ENCODE measurements around the gene INTS1.

INTS1 gene

GRCh38 chr7:1457949-1458682 lies 46.1 kb downstream of the INTS1 start:
- no peak for DNase-seq (ENCODE audit: extremely low read depth, low read depth)
- TF ChIP-seq CTCF (IDR thresholded peaks at IDR 0.05; ENCODE audit: low read depth, low read length), result no peak

GRCh38 chr7:1457059-1457948 lies 46.9 kb downstream of the INTS1 start:
- DNase-seq (ENCODE audit: extremely low read depth, low read depth), result no peak
- no peak for TF ChIP-seq CTCF (IDR thresholded peaks at IDR 0.05; ENCODE audit: low read depth, low read length)

- TF ChIP-seq CTCF (IDR thresholded peaks at IDR 0.05; ENCODE audit: low read depth, low read length), result no peak
- DNase-seq (ENCODE audit: extremely low read depth, low read depth), result no peak
Observed at GRCh38 chr7:1455955-1456354, 48.2 kb downstream of the INTS1 start.

GRCh38 chr7:1455241-1455939 lies 48.8 kb downstream of the INTS1 start:
- no peak for TF ChIP-seq CTCF (IDR thresholded peaks at IDR 0.05; ENCODE audit: low read depth, low read length)
- no peak for DNase-seq (ENCODE audit: extremely low read depth, low read depth)

- TF ChIP-seq CTCF (IDR thresholded peaks at IDR 0.05; ENCODE audit: low read depth, low read length), result no peak
- DNase-seq (ENCODE audit: extremely low read depth, low read depth), result no peak
Observed at GRCh38 chr7:1454542-1454941, 49.6 kb downstream of the INTS1 start.

- no peak for TF ChIP-seq CTCF (IDR thresholded peaks at IDR 0.05; ENCODE audit: low read depth, low read length)
- no peak for DNase-seq (ENCODE audit: extremely low read depth, low read depth)
Observed at GRCh38 chr7:1452205-1452604, 52.0 kb downstream of the INTS1 start.

Measured in AG09319 (cell line).